ENCODE data around the gene MYRFL.

MYRFL gene

GRCh38 chr12:69935651-69936100, 110.6 kb downstream of the MYRFL start:
- no peak for DNase-seq

DNA sequence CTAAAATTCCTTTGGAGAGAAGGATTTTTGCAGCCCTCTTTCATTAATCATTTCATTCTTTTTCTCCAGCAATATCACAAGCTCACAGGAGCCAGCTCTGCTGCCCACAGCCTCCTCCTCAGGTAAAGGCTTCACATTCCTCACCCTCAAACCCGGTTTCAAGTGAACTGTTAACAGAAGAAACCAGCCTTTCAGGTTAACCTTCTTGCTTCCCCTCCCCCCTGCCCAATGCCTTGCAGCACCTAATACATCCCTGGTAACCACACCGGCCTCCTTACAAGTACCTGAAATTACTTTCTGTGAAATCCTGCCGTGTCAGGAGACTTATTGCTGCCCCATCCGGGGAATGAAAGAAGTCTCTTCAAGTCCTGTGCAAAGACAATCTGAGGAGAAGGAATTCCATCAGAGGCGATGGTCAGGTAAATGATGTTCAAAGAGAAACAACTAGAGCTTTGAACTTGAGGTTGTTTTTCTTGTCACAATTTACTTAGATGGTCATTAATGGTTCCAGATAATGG, 111.2 kb downstream of the MYRFL start:
- no peak for DNase-seq

DNA sequence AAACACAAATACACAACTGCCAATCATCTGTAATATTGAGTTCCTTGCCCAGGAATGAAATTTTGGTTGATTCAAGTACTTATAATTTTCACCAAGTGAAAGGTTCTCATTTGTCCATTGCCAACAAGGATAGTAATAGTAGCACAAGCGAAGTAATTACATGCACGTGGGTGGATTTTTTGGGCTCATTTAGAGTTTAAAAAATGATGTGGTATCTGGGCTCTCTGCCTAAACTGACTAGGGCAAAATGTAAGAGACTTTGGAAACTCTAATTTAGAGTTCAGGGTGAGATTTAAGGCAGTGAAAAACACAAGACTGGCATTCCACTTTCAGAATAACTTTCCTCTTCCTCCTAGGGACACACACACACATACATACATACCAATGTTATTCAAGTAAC, 111.7 kb downstream of the MYRFL start:
- DNase-seq = no peak

DNA sequence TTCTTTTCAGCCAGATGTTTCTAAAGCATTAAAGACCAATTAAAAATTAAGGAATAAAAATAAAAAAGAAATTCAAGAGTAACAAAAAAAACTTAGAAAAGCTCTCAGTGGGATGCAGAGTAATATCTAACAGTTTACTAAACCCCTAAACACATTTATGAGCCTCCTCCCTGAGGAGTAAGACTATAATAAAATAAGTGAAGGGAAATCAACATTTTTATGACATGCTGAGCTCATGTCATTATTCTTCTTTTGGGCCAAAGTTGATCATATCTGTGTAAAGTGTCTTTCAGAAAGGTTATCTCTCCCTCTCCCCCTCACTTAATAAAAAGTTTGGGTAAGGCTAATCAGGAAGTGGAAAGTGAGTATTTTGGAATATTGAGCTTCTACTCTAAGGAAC, 122.1 kb downstream of the MYRFL start:
- no peak for DNase-seq

- DNase-seq = no peak
Measured at GRCh38 chr12:69947897-69948296, 122.9 kb downstream of the MYRFL start.

DNA sequence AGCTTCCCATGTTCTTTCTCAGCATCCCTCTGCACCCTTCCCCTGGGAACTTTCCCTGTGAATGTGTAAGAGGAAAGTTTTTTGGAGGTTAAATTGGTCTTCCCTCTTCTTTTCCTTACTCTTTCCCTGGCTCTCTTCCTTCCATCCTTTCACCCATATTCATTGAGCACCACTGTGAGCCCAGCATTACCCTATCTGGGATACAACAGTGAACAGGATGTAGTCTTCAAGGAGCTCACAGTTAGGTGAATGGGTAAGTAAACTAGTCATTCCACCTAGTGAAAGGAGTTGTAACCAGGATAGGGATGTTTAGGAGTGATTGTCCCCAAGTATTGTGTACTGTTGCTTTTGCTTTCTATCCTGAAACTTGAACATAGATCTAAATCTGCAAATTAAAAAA, 123.8 kb downstream of the MYRFL start:
- DNase-seq = no peak

DNA sequence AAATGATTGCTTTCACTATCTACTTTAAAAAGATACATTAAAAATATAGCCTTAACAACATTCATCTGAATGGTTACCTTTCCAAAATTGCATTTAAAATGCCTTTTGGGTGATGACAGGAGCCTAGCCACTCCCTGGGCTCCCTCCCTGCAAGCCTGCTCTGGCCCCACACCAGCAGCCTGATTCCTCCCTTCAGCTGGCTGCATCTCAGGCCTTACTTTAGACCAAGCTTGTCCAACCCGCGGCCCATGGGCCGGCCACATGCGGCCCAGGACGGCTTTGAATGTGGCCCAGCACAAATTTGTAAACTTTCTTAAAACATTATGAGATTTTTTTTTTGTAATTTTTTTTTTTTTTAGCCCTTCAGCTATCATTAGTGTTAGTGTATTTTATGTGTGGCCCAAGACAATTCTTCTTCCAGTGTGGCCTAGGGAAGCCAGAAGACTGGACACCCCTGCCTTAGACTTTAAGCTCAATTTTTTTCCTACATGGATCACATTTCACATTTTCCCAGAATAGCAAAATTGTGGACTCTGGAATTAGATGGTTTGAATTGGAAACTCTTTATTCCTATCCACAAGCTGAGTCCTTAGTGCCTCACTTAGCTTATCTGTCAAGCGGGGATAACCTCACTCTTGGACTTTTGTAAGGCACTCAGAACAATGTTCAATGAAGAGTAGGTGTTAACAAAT, 124.4 kb downstream of the MYRFL start:
- no peak for DNase-seq

- DNase-seq = no peak
Measured at GRCh38 chr12:69951108-69951507, 126.1 kb downstream of the MYRFL start.

- DNase-seq = no peak
Measured at GRCh38 chr12:69952890-69953289, 127.9 kb downstream of the MYRFL start.

- no peak for DNase-seq
Measured at GRCh38 chr12:69961246-69961645, 136.2 kb downstream of the MYRFL start.

DNA sequence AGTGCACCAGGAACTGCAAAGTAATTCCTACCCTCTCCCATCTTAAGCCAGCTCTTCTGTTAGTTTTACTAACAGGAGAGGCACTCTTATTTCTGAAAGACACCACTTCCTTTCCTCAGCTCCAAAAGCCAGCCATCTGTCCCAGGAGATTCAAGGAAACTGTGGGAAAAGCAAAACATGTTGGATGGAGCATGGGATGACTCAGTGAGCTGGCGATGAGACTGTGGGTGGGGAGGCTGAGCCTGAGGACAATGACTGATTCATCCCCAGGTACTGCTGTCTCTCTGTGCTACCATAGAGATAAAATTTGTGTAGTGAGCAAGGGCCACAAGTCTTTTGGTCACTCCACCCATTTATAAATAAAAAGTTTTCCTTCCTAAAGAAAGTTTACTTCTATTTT, 141.4 kb downstream of the MYRFL start:
- DNase-seq = no peak

- no peak for DNase-seq
Measured at GRCh38 chr12:69966839-69967238, 141.8 kb downstream of the MYRFL start.

- DNase-seq = no peak
Measured at GRCh38 chr12:69969011-69969410, 144.0 kb downstream of the MYRFL start.

- no peak for DNase-seq
Measured at GRCh38 chr12:69972136-69972535, 147.1 kb downstream of the MYRFL start.

DNA sequence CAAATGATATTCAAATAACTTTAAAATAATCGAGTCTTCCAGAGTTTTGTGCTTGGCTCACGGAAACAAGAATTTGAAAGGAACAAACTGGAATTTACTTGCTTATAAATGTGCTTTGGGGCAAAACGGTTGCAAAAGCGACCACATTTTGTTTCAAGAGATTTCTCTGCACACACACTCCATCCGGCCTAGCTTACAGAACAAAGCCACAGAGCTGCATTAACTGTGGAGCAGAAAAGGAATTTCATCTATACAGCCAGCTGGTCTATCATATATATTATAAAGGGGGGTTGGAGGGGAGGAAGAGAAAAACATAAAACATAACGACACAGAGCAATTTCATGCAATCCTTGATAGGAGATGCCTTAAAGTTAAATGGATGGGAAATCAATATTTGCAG, 153.0 kb downstream of the MYRFL start:
- no peak for DNase-seq

DNA sequence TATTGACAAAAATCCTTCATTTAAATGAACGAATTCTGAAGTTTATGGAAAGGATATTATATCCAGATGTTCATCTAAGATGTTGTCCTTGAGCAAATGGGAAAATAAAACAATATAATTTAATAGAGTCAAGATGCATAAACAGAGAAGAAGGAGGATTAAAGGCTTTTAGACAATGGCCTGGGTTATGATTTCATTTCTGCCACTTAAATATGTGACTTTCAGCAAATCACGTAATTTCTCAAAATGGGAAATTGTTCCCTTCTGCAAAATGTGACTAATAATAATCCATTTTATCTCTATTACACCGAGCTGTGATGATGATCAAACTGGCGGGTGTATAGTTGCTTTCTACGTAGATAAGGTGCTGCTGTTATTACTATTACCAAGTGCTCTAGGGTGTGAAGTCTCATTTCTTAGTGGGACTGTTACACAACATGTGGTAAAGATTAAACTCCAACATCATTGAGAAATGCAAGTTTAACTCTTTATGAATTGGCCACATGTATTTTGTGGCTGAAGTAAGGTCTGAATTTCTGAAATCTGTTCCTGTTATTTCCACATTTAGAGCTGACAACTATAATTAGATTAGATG, 157.0 kb downstream of the MYRFL start:
- no peak for DNase-seq

DNA sequence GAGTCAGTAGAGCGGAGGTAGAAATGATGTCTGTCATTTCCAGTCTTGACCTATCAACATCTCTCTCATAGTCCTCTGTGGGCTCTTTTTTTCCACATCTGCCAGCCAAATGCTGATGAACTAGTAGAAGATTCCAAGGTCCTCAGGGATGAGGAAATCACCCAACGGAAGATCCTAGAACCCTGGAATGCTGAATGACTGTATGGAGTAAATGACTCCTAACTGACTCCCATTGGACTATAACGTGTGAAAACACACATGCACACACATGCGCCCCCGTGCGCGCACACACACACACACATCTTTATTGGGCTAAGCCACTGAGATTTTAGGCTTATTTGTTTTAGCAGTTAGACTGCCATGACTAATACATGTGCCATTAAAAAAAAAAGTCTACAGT, 159.2 kb downstream of the MYRFL start:
- no peak for DNase-seq

DNA sequence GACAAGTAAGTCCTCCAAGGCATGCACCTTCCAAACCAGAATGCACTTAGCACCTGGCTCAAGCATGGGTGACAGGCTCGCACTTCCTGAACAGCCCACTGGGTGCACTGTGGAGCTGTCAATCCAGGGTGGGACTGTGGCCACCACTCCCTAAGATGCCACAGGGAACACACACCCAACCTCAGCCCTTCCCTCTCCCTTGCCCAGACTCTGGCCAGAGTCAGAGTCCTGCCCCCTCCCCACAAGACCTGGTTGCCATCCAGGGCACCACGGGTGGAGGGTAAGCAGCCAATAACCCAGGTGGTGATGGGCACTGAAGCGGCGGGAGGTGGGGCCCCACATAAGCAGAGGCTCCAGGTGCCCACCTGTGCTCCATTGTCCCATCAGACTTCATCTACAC, 160.6 kb downstream of the MYRFL start:
- DNase-seq = no peak

DNA sequence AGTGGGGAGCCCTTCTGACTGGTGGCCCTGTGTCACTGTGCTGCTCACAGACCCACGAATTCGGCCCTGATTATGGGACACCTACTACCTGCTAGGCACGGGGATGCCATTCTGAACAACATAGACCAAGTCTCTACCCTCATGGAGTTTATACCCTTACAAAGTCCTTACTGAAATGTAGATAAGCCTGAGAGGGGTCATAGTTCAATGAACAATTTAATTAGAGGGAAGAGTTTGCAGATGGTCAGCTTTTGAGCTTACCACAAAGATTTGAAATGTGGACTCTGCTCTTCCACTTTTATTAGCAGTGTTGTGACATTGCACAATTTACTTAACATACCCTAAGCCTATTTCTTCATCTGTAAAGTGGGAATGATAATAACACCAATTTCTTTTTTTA, 161.1 kb downstream of the MYRFL start:
- no peak for DNase-seq

DNA sequence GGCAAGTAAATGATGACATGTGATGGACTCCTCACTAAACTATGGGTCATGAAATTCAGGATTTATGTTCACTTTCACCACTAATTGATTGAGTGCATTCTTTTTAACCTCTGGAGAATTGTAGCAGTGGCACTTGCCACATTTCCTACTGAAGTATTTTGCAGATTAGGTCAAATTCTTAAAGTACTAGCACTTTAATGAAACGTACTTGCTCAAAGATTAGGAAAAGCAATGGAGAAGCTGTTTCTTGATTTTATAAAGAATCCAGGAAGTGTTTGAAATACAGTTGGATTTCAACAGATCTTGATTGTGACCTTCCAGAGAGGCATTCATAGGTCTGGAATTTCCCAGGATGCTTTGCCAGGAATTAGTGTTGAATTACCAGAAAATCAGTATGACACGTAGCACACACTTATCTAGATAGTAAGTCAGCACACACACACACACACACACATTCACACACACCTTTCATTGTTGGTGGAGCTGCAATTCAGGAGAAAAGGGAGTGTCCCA, 162.6 kb downstream of the MYRFL start:
- no peak for DNase-seq

GRCh38 chr12:69988481-69989321, 163.7 kb downstream of the MYRFL start:
- no peak for DNase-seq

- DNase-seq = no peak
Measured at GRCh38 chr12:69991690-69992288, 166.8 kb downstream of the MYRFL start.

- no peak for DNase-seq
Measured at GRCh38 chr12:69993433-69993832, 168.4 kb downstream of the MYRFL start.
